ENCODE data around the gene ZDHHC24. TPM values are rescaled to one million over a fixed set of nuclear protein-coding genes. Genes with fewer than 3 reads are reported as not detected.

ZDHHC24 gene
- total RNA-seq, 1 experiment from 2014 or later = 10.5 TPM

DNA sequence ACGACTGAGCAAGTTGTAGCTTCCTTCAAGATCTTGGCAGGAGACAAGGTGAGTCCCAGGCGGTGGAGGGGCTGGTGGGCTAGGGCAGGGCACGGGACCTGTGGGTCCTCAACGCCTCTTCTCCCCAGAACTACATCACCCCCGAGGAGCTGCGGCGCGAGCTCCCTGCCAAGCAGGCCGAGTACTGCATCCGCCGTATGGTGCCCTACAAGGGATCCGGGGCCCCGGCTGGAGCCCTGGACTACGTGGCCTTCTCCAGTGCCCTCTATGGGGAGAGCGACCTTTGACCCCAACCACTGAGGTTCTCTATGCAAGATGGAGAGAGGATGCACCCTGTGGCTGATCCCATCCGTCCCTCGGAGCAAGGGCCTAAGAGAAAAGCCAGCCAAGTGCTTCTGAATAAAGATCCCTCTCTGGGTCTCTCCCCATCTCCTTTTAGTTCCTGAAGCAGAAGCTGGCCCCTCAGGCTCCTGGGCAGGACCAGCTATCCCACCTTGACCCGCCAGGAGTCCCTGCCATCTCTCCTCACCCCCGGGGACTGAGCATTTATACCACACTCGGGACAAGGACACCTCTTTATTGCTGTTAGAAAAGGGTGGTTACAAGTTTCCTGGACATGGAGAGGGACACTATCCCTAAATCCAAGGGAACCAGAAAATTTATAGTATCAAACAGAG lies 17.2 kb upstream of the ZDHHC24 start:
- Histone ChIP-seq H3K9me2 (ENCODE audit: insufficient read depth) (no peaks in the 10 kb centered on the region), H3K4me1 (ENCODE audit: control insufficient read depth in 1 of 2, insufficient read depth in 2 of 2, low read length in 2 of 2) (no peaks in the 10 kb centered on the region), H3K9ac (ENCODE audit: low read length) (no peak overlapping the region), H3K4me3 (replicated peaks in 1 of 2; ENCODE audit: low read depth in 1 of 2, low read length in 2 of 2) (no peak overlapping the region), H3K4me2 (ENCODE audit: low read length) (no peak overlapping the region), H3K79me2 (ENCODE audit: insufficient read depth, low read length) (no peaks in the 10 kb centered on the region), H2AFZ (ENCODE audit: low read depth, low read length, poor library complexity, severe bottlenecking) (no peak overlapping the region), H4K20me1 (ENCODE audit: insufficient read depth) (no peaks in the 10 kb centered on the region), H3K27me3 (ENCODE audit: insufficient read depth, low read length) (no peaks in the 10 kb centered on the region), H3K36me3 (ENCODE audit: control insufficient read depth in 1 of 2, insufficient read depth in 2 of 2, low read length in 2 of 2) (no peaks in the 10 kb centered on the region), H3K27ac (ENCODE audit: low read depth, low read length) (no peak overlapping the region), H3K9me3 (ENCODE audit: control insufficient read depth in 1 of 2, insufficient read depth in 1 of 2, low read depth in 1 of 2, low read length in 2 of 2) (no peaks in the 10 kb centered on the region)
- ATAC-seq = no peak
- intact Hi-C loops (cut with micrococcal nuclease) = no loop called here
- no peak for TF ChIP-seq CEBPB (IDR thresholded peaks at IDR 0.05; ENCODE audit: low read depth)
- TF ChIP-seq POLR2A (IDR thresholded peaks at IDR 0.05; ENCODE audit: borderline replicate concordance, extremely low read depth, insufficient read depth, insufficient read length) = no peak
- no peak for TF ChIP-seq JUND (IDR thresholded peaks at IDR 0.05)
- no peak for TF ChIP-seq ZFX (IDR thresholded peaks at IDR 0.05)
- no peak for TF ChIP-seq TCF7L2 (IDR thresholded peaks at IDR 0.05; ENCODE audit: borderline replicate concordance, extremely low read depth, insufficient read depth, insufficient read length)
- TF ChIP-seq SRF (IDR thresholded peaks at IDR 0.05; ENCODE audit: low read depth) = no peak
- TF ChIP-seq ZBTB33 (IDR thresholded peaks at IDR 0.05; ENCODE audit: extremely low read depth, insufficient replicate concordance, low read length) = no peak
- TF ChIP-seq EZH2 (IDR thresholded peaks at IDR 0.05) = no peak
- no peak for TF ChIP-seq YY1 (IDR thresholded peaks at IDR 0.05; ENCODE audit: extremely low read depth, insufficient replicate concordance, low read depth, low read length)
- TF ChIP-seq REST (IDR thresholded peaks at IDR 0.05; ENCODE audit: low read depth) = no peak
- no peak for TF ChIP-seq FOSL1 (IDR thresholded peaks at IDR 0.05; ENCODE audit: low read depth)
- POLR2A ChIA-PET = no interaction called here
- no peak for DNase-seq (ENCODE audit: low read depth, low spot score)
- CTCF ChIA-PET = interaction anchor here (0.9 kb wide), 1 partner anchor 14 kb away, joined by 3 read pairs; no protein-coding TSS in a partner anchor
- RAD21 ChIA-PET (ENCODE audit: low non-redundant PET in 1 of 2, low total read pairs in 2 of 2, uncharacterized antibody in 2 of 2, unreplicated experiment in 2 of 2) = no interaction called here
- no TSS peak for BruUV-seq (replicated peaks)

All from HCT116 (cell line).